Stimulated activated naive CD8-positive, alpha-beta T cell treated with anti-CD3 and anti-CD28 coated beads, Interleukin-15, Interleukin-2, amounts not matched to agents 100 U/mL and 50 U/mL, for 24 hours (primary cell): Measurements from ENCODE around the gene ENAM.
"Not testable (repeated sequence)": the region's sequence is repeated elsewhere in the genome, so short reads cannot be mapped to it uniquely, and the experiment has no call there.

Experiments used
- ATAC-seq: fragments of 150-1000 bp; cut with Tn5 transposase; one replicate; pipeline ENCODE4 v1.10.0; 2021
- DNase-seq: peaks from one replicate; pipeline ENCODE4 v3.0.0; 2021

The ENAM gene

GRCh38 chr4:70676554-70677090 lies 48.1 kb downstream of the ENAM start:
- ATAC-seq (no peak), DNase-seq (no peak)

- no peak for DNase-seq
- no peak for ATAC-seq
These were observed 49.9 kb downstream of the ENAM start for GRCh38 chr4:70678383-70678999.

GRCh38 chr4:70680934-70681333 lies 52.4 kb downstream of the ENAM start:
- no peak for DNase-seq
- ATAC-seq: no peak

- ATAC-seq: no peak
These were observed 53.2 kb downstream of the ENAM start for GRCh38 chr4:70681704-70682103.

GRCh38 chr4:70682142-70682541 lies 53.6 kb downstream of the ENAM start:
- not testable (repeated sequence) for ATAC-seq, DNase-seq

More at GRCh38 chr4:70681704-70682103, 53.2 kb downstream of the ENAM start:
- DNase-seq: no peak

- peak; percentile 35 for DNase-seq
- no peak for ATAC-seq
These were observed 58.8 kb downstream of the ENAM start for GRCh38 chr4:70687392-70687791.

GRCh38 chr4:70687821-70688794 lies 59.6 kb downstream of the ENAM start, which contains the start of gene UTP3:
Gene UTP3 (plus strand): TSS chr4:70688532. CDS start chr4:70688678, 146 bp downstream.
- ATAC-seq: peak; percentile 97
- peak; percentile 95 for DNase-seq

GRCh38 chr4:70688795-70689231 lies 60.3 kb downstream of the ENAM start:
- DNase-seq: no peak

GRCh38 chr4:70691661-70692060 lies 63.1 kb downstream of the ENAM start:
- ATAC-seq (no peak), DNase-seq (no peak)

More at GRCh38 chr4:70688795-70689231, 60.3 kb downstream of the ENAM start:
- ATAC-seq: peak; percentile 2

- not testable (repeated sequence) for DNase-seq, ATAC-seq
These were observed 66.1 kb downstream of the ENAM start for GRCh38 chr4:70694633-70695032.
